WTC11 (cell line): Measurements from ENCODE around the gene VIT. TPM values are rescaled to one million over a fixed set of nuclear protein-coding genes. Genes with fewer than 3 reads are reported as not detected.

Experiments
- ATAC-seq: fragments of 200-7000 bp; cut with Tn5 transposase; 2 replicates; pipeline ENCODE4 v1.10.0; 2021; ENCODE audit warnings: mild to moderate bottlenecking, moderate library complexity
- CTCF ChIA-PET: fragments of 300-600 bp; sonication (Branson Sonifier 250); formaldehyde crosslinking; loops from one replicate; lab custom pipeline; 2021; ENCODE audit warnings: antibody characterized with exemption; lab: Charles Lee
- POLR2A ChIA-PET: fragments of 350-600 bp; sonication (Branson Sonifier 250); formaldehyde crosslinking; loops from one replicate; lab custom pipeline; 2021; ENCODE audit warnings: antibody characterized with exemption; lab: Charles Lee
- DNase-seq: peaks from one replicate; pipeline ENCODE4 v3.0.0; 2021; ENCODE audit warnings: low spot score
- H3K27ac Mint-ChIP-seq: 2 replicates; pipeline ENCODE4 v1.8.0; 2021; ENCODE audit warnings: mixed read lengths
- H3K27me3 Mint-ChIP-seq: 2 replicates; pipeline ENCODE4 v1.8.0; 2021; ENCODE audit warnings: low read depth, mild to moderate bottlenecking, moderate library complexity, mixed read lengths
- H3K36me3 Mint-ChIP-seq: 2 replicates; pipeline ENCODE4 v1.8.0; 2021; ENCODE audit warnings: mixed read lengths
- H3K4me1 Mint-ChIP-seq: 2 replicates; pipeline ENCODE4 v1.8.0; 2022; ENCODE audit warnings: mixed read lengths
- H3K4me3 Mint-ChIP-seq: 2 replicates; pipeline ENCODE4 v1.8.0; 2021; ENCODE audit warnings: mild to moderate bottlenecking, moderate library complexity, mixed read lengths
- H3K9me3 Mint-ChIP-seq: 2 replicates; pipeline ENCODE4 v1.8.0; 2021; ENCODE audit warnings: mixed read lengths
- AR ChIP-seq: fragments of 250-450 bp; sonication (Bioruptor Pico); IDR thresholded peaks from 2 replicates; pipeline ENCODE4 v1.9.0; 2021; ENCODE audit warnings: mild to moderate bottlenecking
- CTCF ChIP-seq: fragments of 200-600 bp; IDR thresholded peaks from 2 replicates; pipeline ENCODE4 v1.8.0; 2022; ENCODE audit warnings: antibody characterized with exemption
- ERG ChIP-seq: fragments of 250-450 bp; sonication (Bioruptor Pico); IDR thresholded peaks from 2 replicates; pipeline ENCODE4 v1.8.0; 2021; ENCODE audit warnings: mild to moderate bottlenecking
- JAZF1 ChIP-seq: fragments of 250-450 bp; sonication (Bioruptor Pico); IDR thresholded peaks from 2 replicates; pipeline ENCODE4 v1.9.0; 2021; ENCODE audit warnings: moderate library complexity, mild to moderate bottlenecking, inconsistent platforms
- MLX ChIP-seq: sonication (generic); formaldehyde crosslinking; IDR thresholded peaks from 2 replicates; pipeline ENCODE4 v1.8.1; 2023; ENCODE audit warnings: mild to moderate bottlenecking, missing genetic modification reagents, moderate library complexity
- MXD4 ChIP-seq: fragments of 250-450 bp; sonication (Bioruptor Pico); IDR thresholded peaks from 2 replicates; pipeline ENCODE4 v1.8.0; 2021; ENCODE audit warnings: mild to moderate bottlenecking, moderate library complexity, borderline replicate concordance
- MYBL2 ChIP-seq: sonication (generic); formaldehyde crosslinking; IDR thresholded peaks from 2 replicates; pipeline ENCODE4 v1.8.1; 2023; ENCODE audit warnings: mild to moderate bottlenecking, moderate library complexity, missing genetic modification reagents
- NFYB ChIP-seq: sonication (generic); formaldehyde crosslinking; conservative IDR thresholded peaks from 2 replicates; pipeline ENCODE4 v1.8.0; 2022; ENCODE audit warnings: low read depth, missing genetic modification reagents
- RELA ChIP-seq: sonication (generic); formaldehyde crosslinking; IDR thresholded peaks from 2 replicates; pipeline ENCODE4 v1.8.1; 2022; ENCODE audit warnings: missing genetic modification reagents, mild to moderate bottlenecking, borderline replicate concordance
- SMAD3 ChIP-seq: sonication (generic); formaldehyde crosslinking; IDR thresholded peaks from 2 replicates; pipeline ENCODE4 v1.8.0; 2022; ENCODE audit warnings: missing genetic modification reagents, mild to moderate bottlenecking, borderline replicate concordance
- TCF7 ChIP-seq: sonication (generic); formaldehyde crosslinking; IDR thresholded peaks from 2 replicates; pipeline ENCODE4 v1.8.0; 2022; ENCODE audit warnings: mild to moderate bottlenecking, low read depth, missing genetic modification reagents, moderate library complexity
- TEAD1 ChIP-seq: sonication (generic); formaldehyde crosslinking; IDR thresholded peaks from 2 replicates; pipeline ENCODE4 v1.8.0; 2022; ENCODE audit warnings: mild to moderate bottlenecking, missing genetic modification reagents
- TEAD4 ChIP-seq: sonication (generic); formaldehyde crosslinking; IDR thresholded peaks from 2 replicates; pipeline ENCODE4 v1.8.0; 2022; ENCODE audit warnings: mild to moderate bottlenecking, missing genetic modification reagents
- USF1 ChIP-seq: sonication (generic); formaldehyde crosslinking; IDR thresholded peaks from 2 replicates; pipeline ENCODE4 v1.8.0; 2022; ENCODE audit warnings: mild to moderate bottlenecking, missing genetic modification reagents
- ZNF263 ChIP-seq: sonication (generic); formaldehyde crosslinking; IDR thresholded peaks from 2 replicates; pipeline ENCODE4 v1.8.1; 2022; ENCODE audit warnings: low read depth, mild to moderate bottlenecking, moderate library complexity, missing genetic modification reagents
- ZNF317 ChIP-seq: sonication (generic); formaldehyde crosslinking; IDR thresholded peaks from 2 replicates; pipeline ENCODE4 v1.8.1; 2023; ENCODE audit warnings: low read depth, mild to moderate bottlenecking, moderate library complexity, missing genetic modification reagents, borderline replicate concordance
- ZNF532 ChIP-seq: fragments of 250-450 bp; sonication (Bioruptor Pico); IDR thresholded peaks from 2 replicates; pipeline ENCODE4 v1.9.0; 2021; ENCODE audit warnings: mild to moderate bottlenecking, borderline replicate concordance
- total RNA-seq: library from RNA; stranded (reverse); gene quantifications from 3 replicates; pipeline ENCODE4 v1.2.3, GENCODE V29; 2021
- TF ChIP-seq, protein P1 (sequence below): sonication (generic); formaldehyde crosslinking; IDR thresholded peaks from 2 replicates; pipeline ENCODE4 v1.8.1; 2022; ENCODE audit warnings: mild to moderate bottlenecking, missing genetic modification reagents, moderate library complexity, borderline replicate concordance
- TF ChIP-seq, protein P2 (sequence below): sonication (generic); formaldehyde crosslinking; IDR thresholded peaks from 2 replicates; pipeline ENCODE4 v1.8.1; 2022; ENCODE audit warnings: low read depth, mild to moderate bottlenecking, moderate library complexity, missing genetic modification reagents, borderline replicate concordance

Gene VIT
- total RNA-seq, 1 experiment from 2014 or later = 0.46 TPM

- Mint-ChIP-seq H3K9me3 (peaks cover 5% of the 10 kb centered on the region), H3K4me1 (peaks cover 61% of the 10 kb centered on the region), H3K4me3 (no peak overlapping the region), H3K27ac (no peak overlapping the region), H3K27me3 (no peaks in the 10 kb centered on the region; the same call in 1 of the 2 replicates), H3K36me3 (no peaks in the 10 kb centered on the region)
- TF ChIP-seq ZNF317 (CRISPR knock-in tag) (no peak), JAZF1 (CRISPR knock-in tag) (no peak), ERG (CRISPR knock-in tag) (no peak), RELA (CRISPR knock-in tag) (no peak), MXD4 (CRISPR knock-in tag) (no peak), ZNF263 (CRISPR knock-in tag) (no peak), TCF7 (CRISPR knock-in tag) (no peak), ZNF532 (CRISPR knock-in tag) (no peak), AR (CRISPR knock-in tag) (no peak), MLX (CRISPR knock-in tag) (no peak), NFYB (CRISPR knock-in tag) (no peak)
- TF ChIP-seq, protein P1, sequence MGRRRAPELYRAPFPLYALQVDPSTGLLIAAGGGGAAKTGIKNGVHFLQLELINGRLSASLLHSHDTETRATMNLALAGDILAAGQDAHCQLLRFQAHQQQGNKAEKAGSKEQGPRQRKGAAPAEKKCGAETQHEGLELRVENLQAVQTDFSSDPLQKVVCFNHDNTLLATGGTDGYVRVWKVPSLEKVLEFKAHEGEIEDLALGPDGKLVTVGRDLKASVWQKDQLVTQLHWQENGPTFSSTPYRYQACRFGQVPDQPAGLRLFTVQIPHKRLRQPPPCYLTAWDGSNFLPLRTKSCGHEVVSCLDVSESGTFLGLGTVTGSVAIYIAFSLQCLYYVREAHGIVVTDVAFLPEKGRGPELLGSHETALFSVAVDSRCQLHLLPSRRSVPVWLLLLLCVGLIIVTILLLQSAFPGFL = no peak
- ChIA-PET POLR2A (no interaction called here), CTCF (interaction anchor here (1.3 to 1.7 kb wide), 4 partner anchors 9 to 74 kb away, joined by 3 to 12 read pairs (median 4); no protein-coding TSS in a partner anchor)
- ATAC-seq (no peak), DNase-seq (no peak)
Observed at GRCh38 chr2:36781907-36782720, 85.6 kb downstream of the VIT start.

DNA sequence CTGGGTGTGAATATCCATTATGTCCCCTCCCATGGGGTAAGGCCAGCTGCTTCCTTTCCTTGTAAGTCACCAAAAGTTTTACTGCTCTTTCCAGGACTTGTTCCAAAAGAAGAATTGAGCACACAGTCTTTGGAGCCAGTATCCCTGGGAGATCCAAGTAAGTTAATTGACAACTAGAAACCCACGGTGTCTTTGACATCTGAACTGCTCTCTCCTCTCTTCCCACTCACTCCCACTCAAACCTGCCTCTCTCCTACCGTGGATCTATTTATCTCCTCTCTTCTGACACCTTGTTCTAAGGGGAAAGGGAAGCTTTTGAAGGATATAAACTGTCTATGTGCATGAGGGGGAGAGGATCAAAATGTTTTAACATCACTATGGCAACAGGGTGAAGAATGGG, 86.7 kb downstream of the VIT start:
- H3K27ac Mint-ChIP-seq = no peak overlapping the region
- H3K36me3 Mint-ChIP-seq = no peaks in the 10 kb centered on the region
- peaks cover 64% of the 10 kb centered on the region for H3K4me1 Mint-ChIP-seq
- H3K27me3 Mint-ChIP-seq = no peaks in the 10 kb centered on the region; the same call in 1 of the 2 replicates
- DNase-seq (no peak), ATAC-seq (no peak)
- ChIA-PET POLR2A (no interaction called here), CTCF (interaction anchor here (0.6 to 1.4 kb wide), 2 partner anchors 24 to 119 kb away, joined by 3 read pairs; no protein-coding TSS in a partner anchor)
- H3K4me3 Mint-ChIP-seq = no peak overlapping the region
- H3K9me3 Mint-ChIP-seq = peaks cover 5% of the 10 kb centered on the region
- no peak for TF ChIP-seq TEAD4 (CRISPR knock-in tag)
- no peak for TF ChIP-seq USF1 (CRISPR knock-in tag)
- no peak for TF ChIP-seq TEAD1 (CRISPR knock-in tag)
- TF ChIP-seq CTCF = no peak
- TF ChIP-seq ZNF317 (CRISPR knock-in tag) = no peak
- no peak for TF ChIP-seq MYBL2 (CRISPR knock-in tag)
- no peak for TF ChIP-seq SMAD3 (CRISPR knock-in tag)
- TF ChIP-seq, protein P2, sequence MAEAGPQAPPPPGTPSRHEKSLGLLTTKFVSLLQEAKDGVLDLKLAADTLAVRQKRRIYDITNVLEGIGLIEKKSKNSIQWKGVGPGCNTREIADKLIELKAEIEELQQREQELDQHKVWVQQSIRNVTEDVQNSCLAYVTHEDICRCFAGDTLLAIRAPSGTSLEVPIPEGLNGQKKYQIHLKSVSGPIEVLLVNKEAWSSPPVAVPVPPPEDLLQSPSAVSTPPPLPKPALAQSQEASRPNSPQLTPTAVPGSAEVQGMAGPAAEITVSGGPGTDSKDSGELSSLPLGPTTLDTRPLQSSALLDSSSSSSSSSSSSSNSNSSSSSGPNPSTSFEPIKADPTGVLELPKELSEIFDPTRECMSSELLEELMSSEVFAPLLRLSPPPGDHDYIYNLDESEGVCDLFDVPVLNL (CRISPR knock-in tag) = no peak
